GM18505 (cell line): Measurements from ENCODE around the gene HLA-DQA1.
"Not testable (repeated sequence)": the region's sequence is repeated elsewhere in the genome, so short reads cannot be mapped to it uniquely, and the experiment has no call there.

Source experiments
- ATAC-seq: cut with Tn5 transposase; IDR thresholded peaks from one replicate; pipeline ENCODE4 v1.9.1; 2021; ENCODE audit not compliant: unreplicated experiment
- POLR2A ChIP-seq: IDR thresholded peaks from 4 replicates; pipeline ENCODE4 v1.6.1; 2011; ENCODE audit warnings: borderline replicate concordance; ENCODE audit not compliant: insufficient read depth, insufficient read length; ENCODE audit errors: extremely low read depth

Gene HLA-DQA1

GRCh38 chr6:32658268-32658897, 21.2 kb downstream of the HLA-DQA1 start:
- TF ChIP-seq POLR2A, result peak; percentile 56
- ATAC-seq, result no peak

DNA sequence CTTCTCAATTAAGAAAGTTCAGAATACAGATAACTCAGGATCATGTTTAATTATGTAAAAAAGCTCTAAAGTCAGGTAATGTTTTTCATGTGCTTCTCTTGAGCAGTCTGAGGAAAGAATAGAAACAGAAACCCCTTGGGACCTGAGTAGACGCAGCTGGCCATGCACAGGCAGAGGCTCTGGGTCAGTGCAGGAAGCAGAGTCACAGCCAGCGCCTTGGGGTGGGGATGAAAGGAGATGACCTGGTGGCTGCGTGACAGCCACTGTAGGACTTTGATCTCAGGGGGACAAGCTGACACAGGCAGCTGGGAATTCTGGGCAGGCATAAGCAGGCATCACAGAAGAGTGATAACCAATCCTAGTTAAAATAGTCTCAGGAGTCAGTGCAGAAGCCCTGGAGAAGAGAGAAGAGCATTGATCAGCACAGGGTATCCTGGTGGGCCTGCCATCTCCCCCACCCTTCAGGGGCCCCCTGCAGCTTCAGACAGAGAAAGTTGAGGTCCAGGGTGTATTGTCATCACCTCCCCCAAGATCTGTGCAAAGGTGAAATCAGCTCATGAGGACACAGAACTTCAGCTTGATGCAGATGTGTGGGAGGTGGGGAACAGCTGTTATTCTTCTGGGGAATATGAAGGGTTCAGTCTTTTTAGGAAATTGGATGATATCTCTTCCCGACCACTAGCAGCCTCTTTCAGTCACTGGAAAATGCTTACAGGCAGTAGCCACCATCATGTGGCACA, 22.8 kb downstream of the HLA-DQA1 start:
- no peak for TF ChIP-seq POLR2A
- no peak for ATAC-seq

GRCh38 chr6:32662099-32662498, 24.9 kb downstream of the HLA-DQA1 start:
- TF ChIP-seq POLR2A, result no peak
- no peak for ATAC-seq

GRCh38 chr6:32662836-32663235, 25.6 kb downstream of the HLA-DQA1 start:
- no peak for ATAC-seq
- no peak for TF ChIP-seq POLR2A

DNA sequence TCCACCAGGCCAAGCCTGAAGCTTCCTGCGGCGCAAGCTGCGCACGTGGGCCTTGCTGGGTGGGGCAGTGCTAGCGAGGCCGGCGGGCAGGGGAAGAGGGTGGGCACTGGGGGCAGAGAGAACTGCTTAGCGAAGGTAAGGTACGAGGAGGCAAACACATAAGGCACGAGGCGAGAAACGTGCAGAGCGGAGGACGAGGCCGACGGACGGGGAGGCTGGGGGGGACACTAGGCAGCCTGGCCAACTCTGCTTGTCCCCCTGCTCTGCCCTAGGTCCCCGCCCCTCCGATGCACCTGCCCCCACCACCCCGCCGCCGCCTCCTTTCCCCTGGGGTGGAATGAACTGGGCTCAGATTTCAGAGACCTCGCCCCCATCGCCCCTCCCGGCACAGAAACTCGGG, 27.1 kb downstream of the HLA-DQA1 start:
- ATAC-seq, result no peak

GRCh38 chr6:32664827-32665362, 27.7 kb downstream of the HLA-DQA1 start:
- no peak for ATAC-seq

More for the DNA sequence above, 27.1 kb downstream of the HLA-DQA1 start:
- TF ChIP-seq POLR2A, result peak; percentile 6

DNA sequence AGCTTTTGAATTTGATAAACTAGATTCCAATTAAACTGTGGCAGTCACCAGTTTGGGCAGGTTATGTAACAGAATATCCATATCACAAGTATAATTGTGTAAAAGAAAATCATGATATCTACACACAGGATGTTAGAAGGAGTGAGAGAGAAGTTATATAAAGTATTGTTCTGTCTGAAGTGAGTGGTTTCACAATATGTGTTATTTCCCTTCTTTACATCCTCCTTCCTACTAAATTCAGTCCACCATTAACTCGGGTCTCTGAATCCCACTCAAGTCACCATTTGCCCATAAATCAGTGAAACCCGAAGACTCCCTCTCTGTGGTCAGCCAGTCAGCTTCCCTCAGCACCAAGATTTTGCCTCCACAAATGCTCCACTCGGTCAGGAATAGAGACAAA, 28.5 kb downstream of the HLA-DQA1 start:
- no peak for ATAC-seq
- TF ChIP-seq POLR2A, result no peak

More at GRCh38 chr6:32664827-32665362, 27.7 kb downstream of the HLA-DQA1 start:
- peak; percentile 46 for TF ChIP-seq POLR2A

DNA sequence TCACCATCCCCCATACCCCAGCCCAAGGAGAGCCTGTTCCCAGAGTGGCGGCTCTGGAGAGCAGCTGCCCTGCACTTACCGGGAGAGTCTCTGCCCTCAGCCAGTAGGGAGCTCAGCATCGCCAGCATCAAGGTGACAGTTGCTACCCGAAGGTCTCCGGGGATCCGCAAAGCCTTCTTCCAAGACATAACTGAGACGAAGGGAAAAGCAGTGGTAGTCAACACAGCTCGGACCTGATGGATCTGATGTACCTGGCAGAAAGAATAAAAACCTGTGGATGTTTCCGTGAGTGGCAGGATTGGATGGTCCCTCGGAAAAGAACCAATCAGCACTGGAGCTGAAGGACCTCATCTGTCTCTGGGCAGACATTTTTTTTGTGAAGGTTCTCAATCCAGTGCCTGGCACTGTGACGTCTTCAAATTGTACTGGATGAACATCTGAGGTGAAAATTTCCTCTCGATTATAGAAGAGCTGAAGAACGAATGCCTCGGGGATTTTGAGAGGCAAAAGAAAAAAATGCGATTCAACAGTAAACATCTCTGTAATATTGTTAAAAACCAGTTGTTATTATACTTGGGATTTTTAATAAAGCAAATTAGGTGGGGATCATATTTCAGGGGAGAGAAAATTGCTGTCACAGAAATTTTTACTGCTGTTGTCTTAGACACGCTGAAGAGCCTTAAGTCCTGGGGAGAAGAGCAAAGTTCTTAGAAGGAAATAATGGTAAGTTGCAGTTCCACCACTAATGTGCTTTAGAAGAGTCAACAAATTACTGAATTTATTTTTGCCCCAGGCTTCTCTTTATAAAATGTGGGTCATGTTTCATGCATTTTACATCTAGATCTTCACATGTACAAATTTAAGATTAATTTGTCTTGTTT, 29.5 kb downstream of the HLA-DQA1 start, which contains the start of gene HLA-DQB1:
TSS of gene HLA-DQB1 (minus strand) at position 238 of the 881 bp plus-strand sequence. CDS start at position 188, 50 bp downstream.
- peak; percentile 97 for TF ChIP-seq POLR2A
- ATAC-seq, result peak; percentile 45

GRCh38 chr6:32668226-32668747, 31.1 kb downstream of the HLA-DQA1 start:
- peak; percentile 57 for ATAC-seq
- peak; percentile 55 for TF ChIP-seq POLR2A

DNA sequence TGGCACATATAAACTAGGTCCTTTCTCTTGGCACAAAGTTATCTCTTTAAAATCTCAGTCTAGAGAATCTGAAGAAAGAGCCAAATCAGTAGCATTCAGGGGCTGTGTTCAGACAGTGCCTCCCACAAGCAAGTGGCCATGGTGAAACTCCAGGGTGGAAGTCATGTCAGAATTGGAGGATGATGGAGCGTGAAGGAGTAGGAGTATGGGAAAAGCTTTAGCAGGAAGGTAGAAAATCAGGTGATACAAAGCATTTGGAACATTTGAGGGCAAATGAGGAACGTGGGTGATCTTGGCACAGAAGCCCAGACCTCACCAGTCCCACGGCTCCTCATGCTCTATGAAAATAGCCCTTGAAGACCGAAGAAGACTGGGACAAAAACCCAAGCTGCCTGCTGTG, 32.0 kb downstream of the HLA-DQA1 start:
- no peak for ATAC-seq
- TF ChIP-seq POLR2A, result no peak

GRCh38 chr6:32669893-32670292, 32.7 kb downstream of the HLA-DQA1 start:
- no peak for ATAC-seq
- TF ChIP-seq POLR2A, result no peak

DNA sequence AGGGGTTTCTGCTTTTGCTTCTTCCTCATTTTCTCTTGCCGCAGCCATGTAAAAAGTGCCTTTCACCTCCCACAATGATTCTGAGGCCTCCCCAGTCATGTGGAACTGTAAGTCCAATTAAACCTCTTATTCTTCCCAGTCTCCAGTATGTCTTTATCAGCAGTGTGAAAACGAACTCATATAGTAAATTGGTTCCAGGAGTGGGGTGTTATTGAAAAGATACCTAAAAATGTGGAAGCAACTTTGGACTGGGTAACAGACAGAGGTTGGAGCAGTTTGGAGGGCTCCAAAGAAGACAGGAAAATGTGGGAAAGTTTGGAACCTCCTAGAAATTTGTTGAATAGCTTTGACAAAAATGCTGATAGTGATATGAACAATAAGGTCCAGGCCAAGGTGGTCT, 34.7 kb downstream of the HLA-DQA1 start:
- ATAC-seq, result not testable (repeated sequence)

- ATAC-seq, result not testable (repeated sequence)
Measured at GRCh38 chr6:32674123-32674522, 36.9 kb downstream of the HLA-DQA1 start.
